GM18909 (cell line): ENCODE results near the gene MT2A.
"Not testable (repeated sequence)": the region's sequence is repeated elsewhere in the genome, so short reads cannot be mapped to it uniquely, and the experiment has no call there.

ENCODE experiments used
- ATAC-seq: cut with Tn5 transposase; IDR thresholded peaks from one replicate; pipeline ENCODE4 v1.9.1; 2021; ENCODE audit warnings: mild to moderate bottlenecking; ENCODE audit not compliant: unreplicated experiment, poor library complexity

Gene MT2A

DNA sequence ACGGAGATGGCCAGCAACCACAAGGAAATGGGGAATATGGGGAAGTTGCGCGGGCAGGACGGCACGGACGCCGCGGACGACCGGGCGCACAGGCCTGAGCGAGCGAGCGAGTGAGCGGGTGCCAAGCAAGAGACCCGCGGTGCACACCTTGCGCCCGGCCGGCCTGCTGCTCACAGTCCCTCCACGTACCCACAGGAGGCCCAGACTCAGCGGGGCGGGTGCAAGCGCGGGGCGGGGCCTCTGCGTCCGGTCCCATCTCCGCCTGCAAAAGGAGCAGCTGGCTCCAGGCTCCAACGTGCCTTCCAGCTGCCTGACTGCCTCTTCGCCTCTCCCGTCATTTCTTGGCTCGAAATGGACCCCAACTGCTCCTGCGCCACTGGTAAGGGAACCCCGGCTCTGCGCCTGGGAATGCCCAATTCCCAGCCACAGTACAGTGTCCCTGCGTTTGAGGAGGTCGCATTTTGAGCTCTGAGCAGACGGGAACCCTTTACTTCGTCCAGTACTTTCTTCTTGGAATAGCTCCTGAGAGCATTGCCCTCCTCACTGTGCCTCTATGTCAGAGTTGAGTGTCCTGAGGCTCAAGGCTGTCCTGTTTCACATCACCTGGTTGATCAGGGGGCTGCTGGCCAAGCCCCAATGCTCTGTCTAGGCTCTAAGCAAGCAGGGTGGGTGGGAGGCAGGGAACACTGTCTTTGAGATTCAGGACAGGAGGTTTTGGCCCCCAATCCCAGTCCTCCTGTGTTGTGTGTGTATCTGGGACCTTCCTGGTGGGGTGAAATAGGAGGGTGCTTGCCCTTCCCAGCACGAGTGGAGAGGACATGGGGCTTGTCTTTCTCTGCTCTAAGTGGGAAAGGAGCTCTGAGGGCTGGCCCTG lies 9.1 kb downstream of the MT2A start:
- ATAC-seq: no peak

DNA sequence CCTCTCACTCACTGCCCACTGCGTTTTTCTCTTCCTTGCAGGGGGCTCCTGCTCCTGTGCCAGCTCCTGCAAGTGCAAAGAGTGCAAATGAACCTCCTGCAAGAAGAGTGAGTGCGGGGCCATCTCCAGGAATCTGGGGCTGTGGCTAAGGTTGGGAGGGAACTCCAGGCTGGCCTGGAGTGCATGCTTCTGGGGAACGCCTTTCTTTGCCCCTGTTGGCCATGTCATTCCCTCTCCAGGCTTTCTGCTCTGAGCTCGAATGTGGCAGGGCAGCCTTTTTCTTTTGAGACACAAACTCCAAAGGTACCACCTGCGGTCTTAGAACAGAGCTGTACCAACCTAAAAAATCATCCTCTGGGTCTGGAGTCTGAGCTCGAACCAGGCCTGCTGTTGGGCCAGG lies 9.8 kb downstream of the MT2A start:
- ATAC-seq: no peak

DNA sequence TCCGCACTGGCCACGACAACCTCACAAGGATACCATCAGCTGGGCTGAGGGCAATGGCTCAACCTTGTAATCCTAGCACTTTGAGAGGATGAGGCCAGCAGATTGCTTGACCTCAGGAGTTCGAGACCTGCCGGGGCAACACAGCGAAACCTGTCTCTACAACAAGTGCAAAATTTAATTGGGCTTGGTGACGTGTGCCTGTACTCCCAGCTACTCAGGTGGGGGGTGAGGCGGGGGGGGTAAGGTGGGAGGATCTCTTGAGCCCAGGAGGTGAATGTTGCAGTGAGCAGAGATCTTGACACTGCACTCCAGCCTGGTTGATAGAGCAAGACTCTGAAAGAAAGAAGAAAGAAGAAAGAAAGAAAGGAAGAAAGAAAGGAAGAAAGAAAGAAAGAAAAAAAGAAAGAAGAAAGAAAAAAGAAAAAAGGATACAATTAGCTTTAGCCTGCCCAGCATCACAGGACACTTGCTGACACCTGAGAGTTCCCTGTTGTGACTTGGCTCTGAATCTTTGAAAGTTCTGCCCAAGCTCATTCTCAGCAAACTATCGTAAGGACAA lies 12.0 kb downstream of the MT2A start:
- no peak for ATAC-seq

DNA sequence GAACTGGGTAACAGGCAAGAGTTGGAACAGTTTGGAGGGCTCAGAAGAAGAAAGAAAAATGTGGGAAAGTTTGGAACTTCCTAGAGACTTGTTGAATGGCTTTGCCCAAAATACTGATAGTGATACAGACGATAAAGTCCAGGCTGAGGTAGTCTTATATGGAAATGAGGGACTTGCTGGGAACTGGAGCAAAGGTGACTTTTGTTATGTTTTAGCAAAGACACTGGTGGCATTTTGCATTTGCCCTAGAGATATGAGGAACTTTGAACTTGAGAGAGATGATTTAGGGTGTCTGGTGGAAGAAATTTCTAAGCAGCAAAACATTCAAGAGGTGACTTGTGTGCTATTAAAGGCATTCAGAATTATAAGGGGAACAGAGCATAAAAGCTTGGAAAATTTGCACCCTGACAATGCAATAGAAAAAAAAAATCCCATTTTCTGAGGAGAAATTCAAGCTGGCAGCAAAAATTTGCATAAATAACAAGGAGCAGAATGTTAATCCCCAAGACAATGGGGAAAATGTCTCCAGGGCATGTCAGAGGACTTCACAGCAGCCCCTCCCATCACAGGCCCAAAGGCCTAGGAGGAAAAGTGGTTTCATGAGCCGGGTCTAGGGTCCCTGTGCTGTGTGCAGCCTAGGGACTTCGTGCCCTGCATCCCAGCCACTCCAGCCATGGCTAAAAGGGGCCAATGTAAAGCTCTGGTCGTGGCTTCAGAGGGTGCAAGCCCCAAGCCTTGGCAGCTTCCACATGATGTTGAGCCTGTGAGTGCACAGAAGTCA lies 13.5 kb downstream of the MT2A start:
- ATAC-seq: not testable (repeated sequence)

DNA sequence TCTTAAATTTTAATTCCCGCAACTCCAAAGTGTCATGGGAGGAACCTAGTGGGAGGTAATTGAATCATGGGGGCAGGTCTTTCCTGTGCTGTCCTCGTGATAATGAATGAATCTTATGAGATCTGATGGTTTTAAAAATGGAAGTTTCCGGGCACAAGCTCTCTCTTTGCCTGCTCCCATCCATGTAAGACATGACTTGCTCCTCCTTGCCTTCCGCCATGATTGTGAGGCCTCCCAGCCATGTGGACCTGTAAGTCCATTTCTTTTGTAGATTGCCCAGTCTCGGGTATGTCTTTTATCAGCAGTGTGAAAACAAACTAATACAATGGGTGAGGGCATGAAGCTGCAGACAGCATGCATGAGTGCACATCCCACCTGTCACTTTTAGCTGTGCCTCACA lies 14.8 kb downstream of the MT2A start:
- ATAC-seq: not testable (repeated sequence)

DNA sequence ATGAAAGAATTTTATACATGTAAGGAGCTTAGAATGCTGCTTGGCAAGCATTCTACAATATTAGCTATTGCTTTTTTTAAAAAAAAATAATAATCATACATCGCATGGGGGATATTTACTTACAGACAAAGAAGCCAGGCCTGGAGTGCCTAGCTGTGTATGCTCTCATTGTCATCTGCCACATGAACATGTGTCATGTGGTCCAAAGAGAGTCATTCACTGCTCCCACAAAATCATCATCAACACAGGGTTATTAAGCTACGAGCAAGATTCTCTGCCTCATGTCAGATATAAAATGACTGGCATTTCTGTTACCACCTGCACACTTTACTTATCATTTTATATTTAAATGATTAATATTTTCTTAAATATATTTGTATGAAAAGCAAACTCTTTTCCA lies 15.3 kb downstream of the MT2A start:
- no peak for ATAC-seq

DNA sequence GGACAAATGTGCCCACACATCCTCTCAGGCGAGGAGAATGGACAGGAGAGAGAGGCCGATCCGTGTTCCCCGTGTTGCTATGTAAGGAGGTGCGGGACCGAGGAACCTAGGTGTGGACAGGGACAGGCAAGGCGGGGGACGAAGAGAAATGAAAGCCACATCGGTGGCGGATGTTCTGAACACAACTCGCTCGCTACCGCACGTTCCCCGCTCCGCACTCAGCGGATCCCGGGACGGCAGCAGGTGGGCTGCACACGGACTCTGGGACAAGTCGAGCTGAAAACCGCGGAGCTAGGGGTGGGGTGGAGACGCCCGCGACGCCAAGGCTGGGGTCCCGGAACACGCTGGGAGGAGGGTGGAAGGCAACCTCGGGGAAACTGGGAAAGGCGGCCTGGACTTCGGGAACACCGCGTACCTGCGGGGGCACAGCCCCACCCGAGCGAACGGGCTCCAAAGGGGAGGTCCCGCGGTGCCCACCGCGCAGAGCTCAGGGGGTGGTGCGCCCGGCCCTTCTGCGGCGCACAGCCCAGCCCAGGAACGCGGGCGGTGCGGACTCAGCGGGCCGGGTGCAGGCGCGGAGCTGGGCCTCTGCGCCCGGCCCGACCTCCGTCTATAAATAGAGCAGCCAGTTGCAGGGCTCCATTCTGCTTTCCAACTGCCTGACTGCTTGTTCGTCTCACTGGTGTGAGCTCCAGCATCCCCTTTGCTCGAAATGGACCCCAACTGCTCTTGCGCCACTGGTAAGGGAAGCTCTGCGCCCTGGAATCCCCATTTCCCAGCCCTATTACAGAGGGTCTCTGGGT lies 17.0 kb downstream of the MT2A start, which contains the start of gene MT1E:
MT1E (plus strand) TSS at position 642 of the 803 bp plus-strand sequence; CDS start at position 713, 71 bp downstream.
- peak; percentile 59 for ATAC-seq

DNA sequence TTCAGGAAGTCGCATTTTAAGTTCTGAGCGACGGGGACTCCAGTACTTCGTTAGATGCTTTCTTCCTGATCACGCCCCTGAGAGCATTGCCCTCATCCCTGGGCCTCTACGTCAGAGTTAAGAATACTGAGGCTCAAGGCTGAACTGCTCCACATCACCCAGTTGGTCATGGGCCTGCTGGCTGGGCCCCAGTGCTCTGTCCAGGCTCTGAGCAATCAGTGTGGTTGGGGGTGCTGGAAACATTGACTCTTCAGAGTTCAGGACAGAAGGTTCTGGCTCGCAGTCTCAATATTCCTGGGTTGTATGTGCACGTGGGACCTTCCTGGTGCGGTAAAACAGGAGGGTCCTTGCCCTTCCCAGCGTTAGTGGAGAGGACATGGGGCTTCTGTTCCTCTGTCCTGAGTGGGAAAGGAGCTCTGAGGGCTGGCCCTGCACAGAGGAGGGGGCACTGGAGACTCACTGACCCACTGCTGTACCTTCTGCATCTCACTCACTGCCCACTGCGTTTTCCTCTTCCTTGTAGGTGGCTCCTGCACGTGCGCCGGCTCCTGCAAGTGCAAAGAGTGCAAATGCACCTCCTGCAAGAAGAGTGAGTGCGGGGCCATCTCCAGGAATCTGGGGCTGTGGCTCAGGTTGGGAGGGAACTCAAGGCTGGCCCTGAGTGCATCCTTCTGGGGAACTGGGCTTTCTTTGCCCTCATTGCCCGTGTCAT lies 17.7 kb downstream of the MT2A start:
- no peak for ATAC-seq

DNA sequence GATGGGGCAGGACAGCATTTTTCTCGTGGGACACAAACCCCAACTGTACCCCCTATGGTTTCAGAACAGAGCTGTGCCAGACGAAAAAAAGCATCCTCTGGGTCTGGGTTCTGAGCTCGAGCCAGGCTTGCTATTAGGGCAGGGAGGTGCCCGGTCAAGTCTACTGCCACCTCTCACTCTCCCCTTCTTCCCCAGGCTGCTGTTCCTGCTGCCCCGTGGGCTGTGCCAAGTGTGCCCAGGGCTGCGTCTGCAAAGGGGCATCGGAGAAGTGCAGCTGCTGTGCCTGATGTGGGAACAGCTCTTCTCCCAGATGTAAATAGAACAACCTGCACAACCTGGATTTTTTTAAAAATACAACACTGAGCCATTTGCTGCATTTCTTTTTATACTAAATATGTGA lies 18.3 kb downstream of the MT2A start:
- no peak for ATAC-seq

DNA sequence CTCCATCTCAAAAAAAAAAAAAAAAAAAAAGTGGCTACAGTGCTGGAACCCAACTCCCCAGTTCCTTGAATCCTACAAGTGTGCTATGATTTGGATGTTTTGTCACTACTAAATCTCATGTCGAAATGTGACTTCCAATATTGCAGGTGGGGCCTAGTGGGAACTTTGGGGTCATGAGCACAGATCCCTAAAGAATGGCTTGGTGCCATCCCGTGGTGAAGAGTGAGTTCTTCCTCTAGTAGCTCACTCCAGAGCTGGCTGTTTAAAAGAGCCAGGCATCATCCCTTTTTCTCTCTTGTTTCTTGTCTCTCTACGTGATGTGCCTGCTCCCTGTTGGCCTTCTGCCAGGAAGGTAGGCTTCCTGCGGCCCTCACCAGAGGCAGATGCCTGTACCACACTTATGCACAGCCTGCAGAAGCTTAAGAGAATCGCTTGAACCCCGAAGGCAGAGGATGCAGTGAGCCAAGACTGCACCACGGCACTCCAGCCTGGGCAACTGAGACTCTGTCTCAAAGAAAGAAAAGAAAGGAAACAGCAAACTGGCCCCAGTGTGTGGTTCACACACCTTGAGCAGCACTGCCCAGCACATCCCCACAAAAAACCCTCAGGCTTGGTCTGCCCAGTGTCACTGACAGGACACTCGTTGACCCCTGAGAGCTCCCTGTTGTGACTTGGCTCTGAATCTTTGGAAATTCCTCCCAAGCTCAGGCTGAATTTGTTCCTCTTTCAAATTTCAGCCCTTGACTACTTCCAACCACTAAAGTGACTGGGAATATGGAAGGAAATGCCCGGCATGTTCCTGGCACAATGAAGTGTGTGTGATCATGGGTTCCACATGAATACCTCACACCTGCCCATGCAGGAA lies 20.3 kb downstream of the MT2A start:
- ATAC-seq: no peak

DNA sequence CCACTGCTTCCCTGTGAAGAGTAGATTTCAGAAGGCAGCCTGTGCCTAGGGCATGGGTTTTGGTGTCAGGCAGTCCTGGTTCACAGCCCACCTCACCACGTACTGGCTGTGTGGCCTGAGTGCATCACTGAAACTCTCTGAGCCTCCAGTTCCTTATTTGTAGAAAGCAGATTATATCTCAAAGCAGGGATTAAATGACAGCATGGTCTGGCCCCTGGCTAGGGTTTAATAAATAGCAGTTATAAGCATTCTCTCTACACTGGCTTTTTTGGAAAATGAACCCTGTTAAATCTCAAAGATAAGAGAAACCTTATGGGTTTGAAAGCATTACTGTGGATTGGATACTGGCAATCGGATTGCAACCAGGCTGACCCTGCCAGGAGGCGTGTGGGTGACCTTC lies 21.1 kb downstream of the MT2A start:
- ATAC-seq: no peak

DNA sequence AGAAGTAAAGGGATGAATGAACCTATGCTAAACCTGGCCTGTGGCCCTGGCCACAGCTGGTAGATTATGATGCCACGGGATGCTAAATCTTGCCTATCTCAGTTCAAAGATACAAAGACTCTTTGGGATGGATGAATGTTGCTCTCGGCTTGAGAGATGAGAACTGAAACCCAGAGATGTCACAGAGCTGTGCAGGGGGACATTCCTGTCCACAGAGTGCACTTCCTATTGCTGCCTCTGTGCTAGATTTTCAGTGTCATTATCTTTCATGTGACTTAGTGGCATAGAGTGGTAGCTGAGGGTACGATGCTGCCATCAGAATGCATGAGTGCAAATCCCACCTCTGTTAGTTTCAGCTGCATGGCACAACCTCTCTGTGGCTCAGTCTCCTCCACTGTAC lies 21.8 kb downstream of the MT2A start:
- peak; percentile 78 for ATAC-seq

DNA sequence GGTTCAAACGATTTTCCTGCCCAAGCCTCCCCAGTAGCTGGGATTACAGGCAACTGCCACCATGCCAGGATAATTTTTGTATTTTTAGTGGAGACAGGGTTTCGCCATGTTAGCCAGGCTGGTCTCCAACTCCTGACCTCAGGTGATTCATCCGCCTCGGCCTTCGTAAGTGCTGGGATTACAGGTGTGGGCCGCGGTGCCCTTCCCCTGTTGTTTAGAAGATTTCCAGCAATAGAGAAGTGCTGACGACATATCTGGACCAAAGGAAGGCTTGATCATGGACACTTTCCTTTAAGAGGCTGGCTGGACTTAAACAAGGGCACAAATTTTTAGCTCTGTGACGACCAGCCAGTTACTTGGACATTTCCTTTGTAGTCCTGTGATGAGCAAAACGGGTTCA lies 22.8 kb downstream of the MT2A start:
- no peak for ATAC-seq

DNA sequence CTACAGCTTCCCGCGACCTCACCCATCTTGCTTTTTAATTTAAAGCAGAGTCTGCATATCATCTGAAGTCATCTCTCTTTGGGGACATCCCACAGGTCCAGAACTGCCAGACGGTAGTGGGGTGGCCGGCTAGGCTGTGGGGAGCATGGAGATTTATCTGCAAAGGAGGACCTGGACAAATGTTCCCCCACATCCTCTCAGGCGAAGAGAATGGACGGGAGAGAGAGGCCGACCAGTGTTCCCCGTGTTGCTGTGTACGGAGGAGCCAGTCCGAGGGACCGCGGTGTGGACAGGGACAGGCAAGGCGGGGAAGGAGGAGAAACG lies 23.4 kb downstream of the MT2A start:
- ATAC-seq: no peak

DNA sequence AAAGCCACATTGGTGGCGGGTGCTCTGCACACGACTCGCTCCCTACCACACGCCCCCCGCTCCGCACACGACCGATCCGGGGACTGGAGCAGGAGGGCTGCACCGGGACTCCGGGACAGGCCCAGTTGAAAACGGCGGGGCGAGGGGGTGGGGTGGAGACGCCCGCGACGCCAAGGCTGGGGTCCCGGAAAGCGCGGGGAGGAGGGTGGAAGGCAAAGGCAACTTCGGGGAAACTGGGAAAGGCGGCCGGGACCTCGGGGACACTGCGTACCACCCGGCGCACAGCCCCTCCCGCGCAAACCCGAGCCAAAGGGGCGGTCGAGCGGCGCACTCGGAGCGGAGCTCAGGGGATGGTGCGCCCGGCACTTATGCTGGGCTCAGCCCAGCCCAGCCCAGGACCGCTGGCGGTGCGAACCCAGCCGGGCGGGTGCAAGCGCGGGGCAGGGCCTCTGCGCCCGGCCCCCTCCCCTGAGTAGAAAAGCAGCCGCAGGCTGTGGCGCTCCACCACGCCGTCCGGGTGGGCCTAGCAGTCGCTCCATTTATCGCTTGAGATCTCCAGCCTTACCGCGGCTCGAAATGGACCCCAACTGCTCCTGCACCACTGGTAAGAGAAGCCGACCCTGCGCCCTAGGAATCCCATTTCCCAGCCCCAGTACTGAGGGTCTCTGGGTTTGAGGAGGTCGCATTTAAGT lies 23.9 kb downstream of the MT2A start, which contains the start of gene MT1M:
MT1M (plus strand) TSS at position 504 of the 692 bp plus-strand sequence; CDS start at position 577, 73 bp downstream.
- ATAC-seq: no peak

DNA sequence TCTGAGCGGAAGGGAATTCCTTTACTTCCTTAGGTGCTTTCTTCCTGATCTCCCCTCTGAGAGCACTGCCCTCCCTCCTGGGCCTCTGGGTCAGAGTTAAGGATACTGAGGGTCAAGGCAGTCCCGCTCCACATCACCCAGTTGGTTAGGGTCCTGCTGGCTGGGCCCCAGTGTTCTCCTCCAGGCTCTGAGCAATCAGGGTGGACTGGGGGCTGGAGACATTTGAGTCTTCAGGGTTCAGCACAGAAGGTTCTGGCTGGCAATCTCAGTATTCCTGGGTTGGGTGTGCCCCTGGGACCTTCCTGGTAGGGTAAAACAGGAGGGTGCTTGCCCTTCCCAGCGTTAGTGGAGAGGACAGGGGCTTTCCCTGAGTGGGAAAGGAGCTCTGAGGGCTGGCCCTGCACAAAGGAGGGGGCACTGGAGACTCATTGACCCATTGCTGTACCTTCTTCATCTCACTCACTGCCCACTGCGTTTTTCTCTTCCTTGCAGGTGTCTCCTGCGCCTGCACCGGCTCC lies 24.5 kb downstream of the MT2A start:
- ATAC-seq: no peak

DNA sequence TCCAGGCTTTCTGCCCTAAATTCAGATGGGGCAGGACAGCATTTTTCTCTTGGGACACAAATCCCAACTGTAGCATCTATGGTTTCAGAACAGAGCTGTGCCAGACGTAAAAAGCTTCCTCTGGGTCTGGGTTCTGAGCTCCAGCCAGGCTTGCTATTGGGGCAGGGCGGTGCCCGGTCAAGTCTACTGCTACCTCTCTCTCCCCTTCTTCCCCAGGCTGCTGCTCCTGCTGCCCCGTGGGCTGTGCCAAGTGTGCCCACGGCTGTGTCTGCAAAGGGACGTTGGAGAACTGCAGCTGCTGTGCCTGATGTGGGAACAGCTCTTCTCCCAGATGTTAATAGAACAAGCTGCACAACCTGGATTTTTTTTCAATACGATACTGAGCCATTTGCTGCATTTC lies 25.2 kb downstream of the MT2A start:
- ATAC-seq: no peak
